WTC11 (cell line): ENCODE measurements around the gene RAMAC.

Experiments
- ATF3 ChIP-seq: sonication (generic); formaldehyde crosslinking; conservative IDR thresholded peaks from 2 replicates; pipeline ENCODE4 v1.8.1; 2022; ENCODE audit warnings: mild to moderate bottlenecking, missing genetic modification reagents
- CTCF ChIP-seq: fragments of 200-600 bp; IDR thresholded peaks from 2 replicates; pipeline ENCODE4 v1.8.0; 2022; ENCODE audit warnings: antibody characterized with exemption
- FOXJ3 ChIP-seq: sonication (generic); formaldehyde crosslinking; IDR thresholded peaks from 2 replicates; pipeline ENCODE4 v1.9.0; 2021; ENCODE audit warnings: missing genetic modification reagents, mild to moderate bottlenecking, borderline replicate concordance
- MAX ChIP-seq: sonication (generic); formaldehyde crosslinking; IDR thresholded peaks from 2 replicates; pipeline ENCODE4 v1.8.0; 2022; ENCODE audit warnings: mild to moderate bottlenecking, missing genetic modification reagents
- NR1H2 ChIP-seq: sonication (generic); formaldehyde crosslinking; IDR thresholded peaks from 2 replicates; pipeline ENCODE4 v1.9.0; 2021; ENCODE audit warnings: mild to moderate bottlenecking, moderate library complexity, missing genetic modification reagents
- TCF7 ChIP-seq: sonication (generic); formaldehyde crosslinking; IDR thresholded peaks from 2 replicates; pipeline ENCODE4 v1.8.0; 2022; ENCODE audit warnings: mild to moderate bottlenecking, low read depth, missing genetic modification reagents, moderate library complexity
- ZNF317 ChIP-seq: sonication (generic); formaldehyde crosslinking; IDR thresholded peaks from 2 replicates; pipeline ENCODE4 v1.8.1; 2023; ENCODE audit warnings: low read depth, mild to moderate bottlenecking, moderate library complexity, missing genetic modification reagents, borderline replicate concordance
- TF ChIP-seq, protein P1 (sequence below): sonication (generic); formaldehyde crosslinking; IDR thresholded peaks from 2 replicates; pipeline ENCODE4 v1.8.1; 2023; ENCODE audit warnings: mild to moderate bottlenecking, missing genetic modification reagents, moderate library complexity

DNA sequence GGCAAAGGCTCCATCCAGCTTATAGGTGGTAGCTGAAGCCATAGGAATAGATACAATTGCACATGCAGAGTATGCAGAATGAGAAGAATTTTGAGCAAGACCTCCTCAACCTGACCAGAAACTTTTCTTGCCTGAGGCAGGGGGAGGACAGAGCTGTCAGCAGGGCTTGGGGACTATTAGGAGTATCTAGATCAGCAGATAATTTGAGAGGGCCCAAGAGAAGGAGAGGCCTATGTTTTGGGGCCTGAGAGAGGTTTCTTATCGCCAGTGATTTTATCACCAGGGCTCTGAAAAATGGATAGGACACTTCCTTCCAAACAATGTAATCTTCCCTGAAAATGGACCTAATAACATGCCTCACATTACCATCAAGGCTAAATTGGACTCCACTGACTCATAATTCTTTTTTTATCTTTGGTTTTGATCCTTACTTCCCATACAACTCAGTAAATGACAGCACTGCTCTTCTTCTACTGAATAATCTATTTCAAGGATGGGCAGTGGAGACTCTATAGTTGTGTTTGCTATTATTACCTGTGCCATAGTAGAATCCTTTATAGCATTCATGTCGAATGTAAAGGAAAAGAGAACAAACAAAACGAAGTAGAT is 15.8 kb upstream of the RAMAC start:
- TF ChIP-seq CTCF (no peak), ZNF317 (CRISPR knock-in tag) (no peak), MAX (no peak), NR1H2 (CRISPR knock-in tag) (no peak), TCF7 (CRISPR knock-in tag) (no peak), FOXJ3 (no peak), ATF3 (no peak)
- TF ChIP-seq, protein P1, sequence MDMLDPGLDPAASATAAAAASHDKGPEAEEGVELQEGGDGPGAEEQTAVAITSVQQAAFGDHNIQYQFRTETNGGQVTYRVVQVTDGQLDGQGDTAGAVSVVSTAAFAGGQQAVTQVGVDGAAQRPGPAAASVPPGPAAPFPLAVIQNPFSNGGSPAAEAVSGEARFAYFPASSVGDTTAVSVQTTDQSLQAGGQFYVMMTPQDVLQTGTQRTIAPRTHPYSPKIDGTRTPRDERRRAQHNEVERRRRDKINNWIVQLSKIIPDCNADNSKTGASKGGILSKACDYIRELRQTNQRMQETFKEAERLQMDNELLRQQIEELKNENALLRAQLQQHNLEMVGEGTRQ (CRISPR knock-in tag): no peak
